GM06990 (cell line): ENCODE results near the gene CNIH1.

Source experiments
- DNase-seq: peaks from one replicate; pipeline ENCODE4 v3.0.0-alpha.2; 2011; ENCODE audit not compliant: insufficient read length; ENCODE audit errors: extremely low read depth
- H3K27me3 ChIP-seq: replicated peaks from 2 replicates; pipeline ENCODE4 v1.6.0; 2011; ENCODE audit warnings: low read length; ENCODE audit not compliant: control insufficient read depth, insufficient read depth
- H3K36me3 ChIP-seq: 2 replicates; pipeline ENCODE4 v1.5.1; 2011; ENCODE audit warnings: low read length; ENCODE audit not compliant: control insufficient read depth, insufficient read depth
- H3K4me3 ChIP-seq: replicated peaks from 2 replicates; pipeline ENCODE4 v1.5.1; 2011; ENCODE audit warnings: low read depth, mild to moderate bottlenecking, control low read depth, low read length
- TF ChIP-seq, protein P1 (sequence below): IDR thresholded peaks from 2 replicates; pipeline ENCODE4 v1.5.1; 2011; ENCODE audit warnings: low read length, control low read depth, mild to moderate bottlenecking, inconsistent platforms; ENCODE audit not compliant: insufficient read depth, poor library complexity, severe bottlenecking

Gene CNIH1

DNA sequence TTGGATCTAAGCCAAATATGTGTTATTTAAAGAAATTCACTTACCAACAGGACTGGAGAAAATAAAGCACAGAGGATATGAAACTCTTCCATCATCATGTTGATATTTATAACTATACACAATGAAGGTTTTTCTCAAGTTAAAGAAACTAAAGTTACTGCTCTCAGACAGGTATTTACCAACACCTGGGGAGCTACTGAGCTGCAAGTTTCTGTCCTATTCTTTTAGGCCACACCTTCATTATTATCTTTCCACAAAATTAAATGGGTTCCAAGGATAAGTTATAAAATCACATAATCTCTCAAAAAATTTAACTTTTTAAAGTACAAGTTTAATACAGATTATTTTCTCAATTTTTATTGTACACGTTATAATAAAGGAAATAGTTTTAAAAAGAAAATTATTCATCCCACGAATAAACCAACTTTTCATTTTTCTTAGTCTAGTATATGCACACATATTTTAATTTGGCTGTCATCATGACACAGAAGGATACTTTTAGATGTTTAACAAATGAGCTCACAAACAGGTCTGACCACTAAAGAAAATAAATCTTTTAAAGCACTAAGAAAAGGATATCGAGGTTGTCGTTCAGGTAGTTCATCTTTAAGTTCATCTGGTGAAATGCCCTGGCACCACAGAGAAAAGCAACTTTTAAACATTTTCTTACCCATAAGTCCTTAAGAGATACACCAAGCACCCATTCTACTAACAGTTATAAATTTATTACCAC, 39.8 kb upstream of the CNIH1 start:
- no peak overlapping the region for H3K4me3 ChIP-seq
- TF ChIP-seq, protein P1, sequence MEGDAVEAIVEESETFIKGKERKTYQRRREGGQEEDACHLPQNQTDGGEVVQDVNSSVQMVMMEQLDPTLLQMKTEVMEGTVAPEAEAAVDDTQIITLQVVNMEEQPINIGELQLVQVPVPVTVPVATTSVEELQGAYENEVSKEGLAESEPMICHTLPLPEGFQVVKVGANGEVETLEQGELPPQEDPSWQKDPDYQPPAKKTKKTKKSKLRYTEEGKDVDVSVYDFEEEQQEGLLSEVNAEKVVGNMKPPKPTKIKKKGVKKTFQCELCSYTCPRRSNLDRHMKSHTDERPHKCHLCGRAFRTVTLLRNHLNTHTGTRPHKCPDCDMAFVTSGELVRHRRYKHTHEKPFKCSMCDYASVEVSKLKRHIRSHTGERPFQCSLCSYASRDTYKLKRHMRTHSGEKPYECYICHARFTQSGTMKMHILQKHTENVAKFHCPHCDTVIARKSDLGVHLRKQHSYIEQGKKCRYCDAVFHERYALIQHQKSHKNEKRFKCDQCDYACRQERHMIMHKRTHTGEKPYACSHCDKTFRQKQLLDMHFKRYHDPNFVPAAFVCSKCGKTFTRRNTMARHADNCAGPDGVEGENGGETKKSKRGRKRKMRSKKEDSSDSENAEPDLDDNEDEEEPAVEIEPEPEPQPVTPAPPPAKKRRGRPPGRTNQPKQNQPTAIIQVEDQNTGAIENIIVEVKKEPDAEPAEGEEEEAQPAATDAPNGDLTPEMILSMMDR, result no peak
- H3K36me3 ChIP-seq, result peaks cover 1% of the 10 kb centered on the region; the same call in 1 of the 2 replicates
- H3K27me3 ChIP-seq, result no peaks in the 10 kb centered on the region
- DNase-seq, result no peak

DNA sequence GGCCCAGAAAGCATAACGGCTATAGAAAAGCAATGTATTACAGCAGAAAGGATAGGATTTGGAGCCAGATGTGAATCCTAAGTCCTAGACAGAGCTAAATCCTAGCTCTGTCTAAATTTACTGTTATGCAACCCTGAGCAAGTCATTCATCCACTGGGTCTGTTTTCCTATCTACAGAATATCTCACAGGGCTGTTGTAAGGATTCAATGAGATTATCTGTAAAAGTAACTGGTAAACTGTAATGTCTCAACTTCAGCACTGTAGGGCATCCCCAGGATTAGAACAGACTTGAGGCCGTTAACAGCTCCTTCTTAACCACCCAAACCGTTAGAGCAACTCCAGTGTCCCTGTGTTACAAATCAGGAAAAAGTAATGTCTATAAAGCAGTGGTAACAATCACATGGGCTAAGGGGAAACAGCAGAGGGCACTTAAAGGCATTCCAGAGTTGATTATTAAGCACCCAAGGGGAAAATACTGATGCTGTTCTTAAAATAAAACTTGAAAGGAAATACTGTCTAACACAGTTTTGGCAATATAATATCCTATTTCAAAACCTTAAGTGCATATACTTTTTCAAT, 37.6 kb upstream of the CNIH1 start:
- H3K27me3 ChIP-seq, result no peaks in the 10 kb centered on the region
- DNase-seq, result no peak
- H3K36me3 ChIP-seq, result peaks cover 1% of the 10 kb centered on the region; the same call in 1 of the 2 replicates
- TF ChIP-seq, protein P1, result no peak
- H3K4me3 ChIP-seq, result no peak overlapping the region

DNA sequence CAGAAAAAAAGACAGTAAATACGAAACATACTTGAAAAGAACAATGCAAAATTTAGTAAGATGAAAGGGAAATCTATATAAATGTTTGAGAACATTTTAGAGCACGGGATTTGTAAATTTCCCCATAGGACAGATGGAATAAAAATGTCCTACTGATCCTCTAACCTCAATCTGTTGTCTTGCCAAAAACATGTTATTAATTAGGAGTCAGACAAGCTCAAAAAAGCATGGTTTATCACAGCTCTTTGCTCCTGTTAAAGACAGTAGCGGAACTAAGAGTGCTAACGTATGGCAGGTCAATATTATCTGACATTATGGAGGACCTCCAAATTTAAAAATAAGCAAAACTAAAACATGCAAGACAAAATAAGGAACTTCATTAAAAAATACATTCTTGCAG, 34.7 kb upstream of the CNIH1 start:
- Histone ChIP-seq H3K4me3 (no peak overlapping the region), H3K36me3 (no peaks in the 10 kb centered on the region; the same call in none of the 2 replicates)

GRCh38 chr14:54475187-54475899, 34.2 kb upstream of the CNIH1 start:
- no peaks in the 10 kb centered on the region; the same call in none of the 2 replicates for H3K36me3 ChIP-seq
- TF ChIP-seq, protein P1, result no peak
- DNase-seq, result no peak
- no peak overlapping the region for H3K4me3 ChIP-seq
- no peaks in the 10 kb centered on the region for H3K27me3 ChIP-seq

More for the DNA sequence above, 34.7 kb upstream of the CNIH1 start:
- no peak for DNase-seq
- TF ChIP-seq, protein P1, result no peak
- no peaks in the 10 kb centered on the region for H3K27me3 ChIP-seq

GRCh38 chr14:54474232-54474793, 33.1 kb upstream of the CNIH1 start:
- DNase-seq, result no peak
- H3K27me3 ChIP-seq, result no peaks in the 10 kb centered on the region
- TF ChIP-seq, protein P1, result no peak
- H3K36me3 ChIP-seq, result no peaks in the 10 kb centered on the region; the same call in none of the 2 replicates
- H3K4me3 ChIP-seq, result no peak overlapping the region
